T47D (cell line): Measurements from ENCODE around the gene SMC5.
"Not testable (repeated sequence)": the region's sequence is repeated elsewhere in the genome, so short reads cannot be mapped to it uniquely, and the experiment has no call there.

ENCODE experiments used
- DNase-seq, 2 experiments: peaks; one replicate each; pipeline versions ENCODE4 v3.0.0 to v3.0.0-alpha.2; 2011 to 2012; ENCODE audit warnings: low read depth in 1 of 2, low spot score in 1 of 2
- JUND ChIP-seq: IDR thresholded peaks from 2 replicates; pipeline ENCODE4 v1.6.1; 2012; ENCODE audit warnings: low read depth
- in situ Hi-C: cut with HindIII; loops from 2 replicates; pipeline ENCODE4 v1.10.0; 2016; ENCODE audit warnings: low sequenced_read_pairs, low pct_unique_long_range_greater_than_20kb

Gene SMC5

GRCh38 chr9:70285981-70286598 lies 27.3 kb downstream of the SMC5 start:
- DNase-seq = no peak
- in situ Hi-C loops = no loop called here
- TF ChIP-seq JUND = no peak

- in situ Hi-C loops = no loop called here
- DNase-seq = no peak
- TF ChIP-seq JUND = no peak
Measured at GRCh38 chr9:70290626-70291025, 31.8 kb downstream of the SMC5 start.

- in situ Hi-C loops = no loop called here
- no peak for TF ChIP-seq JUND
- peak in 1 of 2 experiments; percentile 7 for DNase-seq
Measured at GRCh38 chr9:70291446-70291845, 32.7 kb downstream of the SMC5 start.

- TF ChIP-seq JUND = no peak
- no peak for DNase-seq
- in situ Hi-C loops = no loop called here
Measured at GRCh38 chr9:70292253-70292652, 33.5 kb downstream of the SMC5 start.

GRCh38 chr9:70293214-70293613 lies 34.4 kb downstream of the SMC5 start:
- in situ Hi-C loops = no loop called here
- no peak for DNase-seq

GRCh38 chr9:70297141-70297540 lies 38.4 kb downstream of the SMC5 start:
- no peak for TF ChIP-seq JUND
- in situ Hi-C loops = no loop called here
- no peak for DNase-seq

More at GRCh38 chr9:70293214-70293613, 34.4 kb downstream of the SMC5 start:
- no peak for TF ChIP-seq JUND

GRCh38 chr9:70298245-70298771 lies 39.5 kb downstream of the SMC5 start:
- in situ Hi-C loops = no loop called here
- no peak for DNase-seq
- no peak for TF ChIP-seq JUND

- in situ Hi-C loops = no loop called here
- DNase-seq = no peak
- no peak for TF ChIP-seq JUND
Measured at GRCh38 chr9:70303268-70303667, 44.5 kb downstream of the SMC5 start.

- no peak for TF ChIP-seq JUND
- in situ Hi-C loops = no loop called here
- no peak for DNase-seq
Measured at GRCh38 chr9:70304810-70305209, 46.0 kb downstream of the SMC5 start.

- in situ Hi-C loops = no loop called here
- no peak for DNase-seq
- no peak for TF ChIP-seq JUND
Measured at GRCh38 chr9:70315389-70315788, 56.6 kb downstream of the SMC5 start.

GRCh38 chr9:70318002-70318401 lies 59.2 kb downstream of the SMC5 start:
- DNase-seq = peak in 1 of 2 experiments; percentile 0
- no peak for TF ChIP-seq JUND
- in situ Hi-C loops = no loop called here

- TF ChIP-seq JUND = no peak
- no peak for DNase-seq
- in situ Hi-C loops = no loop called here
Measured at GRCh38 chr9:70322096-70322495, 63.3 kb downstream of the SMC5 start.

GRCh38 chr9:70324963-70325362 lies 66.2 kb downstream of the SMC5 start:
- no peak for DNase-seq
- in situ Hi-C loops = no loop called here
- TF ChIP-seq JUND = no peak

- DNase-seq, in situ Hi-C loops: not testable (repeated sequence)
Measured at GRCh38 chr9:70328625-70329024, 69.8 kb downstream of the SMC5 start.

- in situ Hi-C loops = no loop called here
- DNase-seq = peak in 1 of 2 experiments; percentile 6
- TF ChIP-seq JUND = no peak
Measured at GRCh38 chr9:70340572-70340971, 81.8 kb downstream of the SMC5 start.
